Measurements from ENCODE around the gene SLMAP. TPM values are rescaled to one million over a fixed set of nuclear protein-coding genes. Genes with fewer than 3 reads are reported as not detected.
A peak's percentile ranks its signal among the peaks of the same experiment; 100 is the strongest.

SLMAP gene
- total and polyA plus RNA-seq, 2 of the 13 experiments (the other 11 are each of a cell fraction or from before 2014, with no cell fraction given), result 24.0 to 48.3 TPM

DNA sequence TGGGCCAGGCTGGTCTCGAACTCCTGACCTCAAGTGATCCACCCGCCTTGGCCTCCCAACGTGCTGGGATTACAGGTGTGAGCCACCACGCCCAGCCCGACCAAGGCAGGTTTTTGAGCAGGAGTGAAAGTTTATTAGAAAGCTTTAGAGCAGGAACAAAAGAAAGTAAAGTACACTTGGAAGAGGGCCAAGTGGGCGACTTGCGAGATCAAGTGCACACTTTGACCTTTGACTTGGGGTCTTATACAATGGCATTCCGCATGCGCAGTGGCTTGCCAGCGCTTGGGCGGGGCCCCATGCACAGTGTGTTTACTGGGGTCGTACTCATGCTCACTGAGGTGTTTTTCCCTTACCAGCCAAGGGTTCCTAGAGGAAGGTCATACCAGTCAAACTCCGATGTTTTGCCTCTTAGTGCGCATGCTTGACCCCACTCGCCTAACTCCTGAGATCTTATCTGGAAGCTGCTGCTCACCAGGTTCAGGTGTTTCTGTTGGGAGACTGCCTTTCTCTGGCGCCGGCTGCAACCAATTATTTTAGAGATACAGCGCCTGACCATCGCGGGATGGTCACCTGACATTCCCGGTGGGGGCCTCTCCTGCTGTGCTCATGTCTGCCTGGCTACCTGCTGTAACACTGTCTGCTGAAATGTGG, 205.2 kb downstream of the SLMAP start (continued):
- TF ChIP-seq, protein P1, sequence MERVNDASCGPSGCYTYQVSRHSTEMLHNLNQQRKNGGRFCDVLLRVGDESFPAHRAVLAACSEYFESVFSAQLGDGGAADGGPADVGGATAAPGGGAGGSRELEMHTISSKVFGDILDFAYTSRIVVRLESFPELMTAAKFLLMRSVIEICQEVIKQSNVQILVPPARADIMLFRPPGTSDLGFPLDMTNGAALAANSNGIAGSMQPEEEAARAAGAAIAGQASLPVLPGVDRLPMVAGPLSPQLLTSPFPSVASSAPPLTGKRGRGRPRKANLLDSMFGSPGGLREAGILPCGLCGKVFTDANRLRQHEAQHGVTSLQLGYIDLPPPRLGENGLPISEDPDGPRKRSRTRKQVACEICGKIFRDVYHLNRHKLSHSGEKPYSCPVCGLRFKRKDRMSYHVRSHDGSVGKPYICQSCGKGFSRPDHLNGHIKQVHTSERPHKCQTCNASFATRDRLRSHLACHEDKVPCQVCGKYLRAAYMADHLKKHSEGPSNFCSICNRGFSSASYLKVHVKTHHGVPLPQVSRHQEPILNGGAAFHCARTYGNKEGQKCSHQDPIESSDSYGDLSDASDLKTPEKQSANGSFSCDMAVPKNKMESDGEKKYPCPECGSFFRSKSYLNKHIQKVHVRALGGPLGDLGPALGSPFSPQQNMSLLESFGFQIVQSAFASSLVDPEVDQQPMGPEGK (CRISPR knock-in tag; IDR thresholded peaks at IDR 0.05), result peak; percentile 45; the same call in 1 of the 2 replicates
- TF ChIP-seq FOXA3 (CRISPR knock-in tag; IDR thresholded peaks at IDR 0.05) (peak; percentile 69), ATF7 (IDR thresholded peaks at IDR 0.05) (no peak), ATF7 (CRISPR knock-in tag; IDR thresholded peaks at IDR 0.05) (peak; percentile 37; the same call in 1 of the 2 replicates), GLI4 (CRISPR knock-in tag; IDR thresholded peaks at IDR 0.05; ENCODE audit: borderline replicate concordance) (0 out of 2 replicates have a peak, but pooled peaks have one; percentile 66), NCOA2 (CRISPR knock-in tag; IDR thresholded peaks at IDR 0.05) (peak; percentile 88), ZNF256 (CRISPR knock-in tag; conservative IDR thresholded peaks at IDR 0.05) (no peak; the same call in 1 of the 2 replicates), ATF5 (CRISPR knock-in tag; IDR thresholded peaks at IDR 0.05; ENCODE audit: low read depth) (0 out of 2 replicates have a peak, but pooled peaks have one; percentile 34), IKZF1 (IDR thresholded peaks at IDR 0.05) (no peak), ZNF331 (CRISPR knock-in tag; IDR thresholded peaks at IDR 0.05) (peak; percentile 88), ZSCAN21 (CRISPR knock-in tag; IDR thresholded peaks at IDR 0.05; ENCODE audit: borderline replicate concordance) (0 out of 2 replicates have a peak, but pooled peaks have one; percentile 34), CHD4 (IDR thresholded peaks at IDR 0.05; ENCODE audit: borderline replicate concordance, low read length) (peak; percentile 61; the same call in 1 of the 2 replicates), ZNF431 (CRISPR knock-in tag; IDR thresholded peaks at IDR 0.05; ENCODE audit: borderline replicate concordance, low read depth) (peak; percentile 81; the same call in 1 of the 2 replicates), SOX5 (CRISPR knock-in tag; IDR thresholded peaks at IDR 0.05; ENCODE audit: borderline replicate concordance) (peak; percentile 99), NFATC3 (CRISPR knock-in tag; IDR thresholded peaks at IDR 0.05) (0 out of 2 replicates have a peak, but pooled peaks have one; percentile 39), TCF7 (IDR thresholded peaks at IDR 0.05; ENCODE audit: low read depth) (peak; percentile 47; the same call in 1 of the 2 replicates), ZFP1 (CRISPR knock-in tag; IDR thresholded peaks at IDR 0.05) (peak; percentile 66; the same call in 1 of the 2 replicates)
- TF ChIP-seq, protein P2, sequence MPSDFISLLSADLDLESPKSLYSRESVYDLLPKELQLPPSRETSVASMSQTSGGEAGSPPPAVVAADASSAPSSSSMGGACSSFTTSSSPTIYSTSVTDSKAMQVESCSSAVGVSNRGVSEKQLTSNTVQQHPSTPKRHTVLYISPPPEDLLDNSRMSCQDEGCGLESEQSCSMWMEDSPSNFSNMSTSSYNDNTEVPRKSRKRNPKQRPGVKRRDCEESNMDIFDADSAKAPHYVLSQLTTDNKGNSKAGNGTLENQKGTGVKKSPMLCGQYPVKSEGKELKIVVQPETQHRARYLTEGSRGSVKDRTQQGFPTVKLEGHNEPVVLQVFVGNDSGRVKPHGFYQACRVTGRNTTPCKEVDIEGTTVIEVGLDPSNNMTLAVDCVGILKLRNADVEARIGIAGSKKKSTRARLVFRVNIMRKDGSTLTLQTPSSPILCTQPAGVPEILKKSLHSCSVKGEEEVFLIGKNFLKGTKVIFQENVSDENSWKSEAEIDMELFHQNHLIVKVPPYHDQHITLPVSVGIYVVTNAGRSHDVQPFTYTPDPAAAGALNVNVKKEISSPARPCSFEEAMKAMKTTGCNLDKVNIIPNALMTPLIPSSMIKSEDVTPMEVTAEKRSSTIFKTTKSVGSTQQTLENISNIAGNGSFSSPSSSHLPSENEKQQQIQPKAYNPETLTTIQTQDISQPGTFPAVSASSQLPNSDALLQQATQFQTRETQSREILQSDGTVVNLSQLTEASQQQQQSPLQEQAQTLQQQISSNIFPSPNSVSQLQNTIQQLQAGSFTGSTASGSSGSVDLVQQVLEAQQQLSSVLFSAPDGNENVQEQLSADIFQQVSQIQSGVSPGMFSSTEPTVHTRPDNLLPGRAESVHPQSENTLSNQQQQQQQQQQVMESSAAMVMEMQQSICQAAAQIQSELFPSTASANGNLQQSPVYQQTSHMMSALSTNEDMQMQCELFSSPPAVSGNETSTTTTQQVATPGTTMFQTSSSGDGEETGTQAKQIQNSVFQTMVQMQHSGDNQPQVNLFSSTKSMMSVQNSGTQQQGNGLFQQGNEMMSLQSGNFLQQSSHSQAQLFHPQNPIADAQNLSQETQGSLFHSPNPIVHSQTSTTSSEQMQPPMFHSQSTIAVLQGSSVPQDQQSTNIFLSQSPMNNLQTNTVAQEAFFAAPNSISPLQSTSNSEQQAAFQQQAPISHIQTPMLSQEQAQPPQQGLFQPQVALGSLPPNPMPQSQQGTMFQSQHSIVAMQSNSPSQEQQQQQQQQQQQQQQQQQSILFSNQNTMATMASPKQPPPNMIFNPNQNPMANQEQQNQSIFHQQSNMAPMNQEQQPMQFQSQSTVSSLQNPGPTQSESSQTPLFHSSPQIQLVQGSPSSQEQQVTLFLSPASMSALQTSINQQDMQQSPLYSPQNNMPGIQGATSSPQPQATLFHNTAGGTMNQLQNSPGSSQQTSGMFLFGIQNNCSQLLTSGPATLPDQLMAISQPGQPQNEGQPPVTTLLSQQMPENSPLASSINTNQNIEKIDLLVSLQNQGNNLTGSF (CRISPR knock-in tag; IDR thresholded peaks at IDR 0.05), result no peak; the same call in 1 of the 2 replicates
- TF ChIP-seq, protein P3, sequence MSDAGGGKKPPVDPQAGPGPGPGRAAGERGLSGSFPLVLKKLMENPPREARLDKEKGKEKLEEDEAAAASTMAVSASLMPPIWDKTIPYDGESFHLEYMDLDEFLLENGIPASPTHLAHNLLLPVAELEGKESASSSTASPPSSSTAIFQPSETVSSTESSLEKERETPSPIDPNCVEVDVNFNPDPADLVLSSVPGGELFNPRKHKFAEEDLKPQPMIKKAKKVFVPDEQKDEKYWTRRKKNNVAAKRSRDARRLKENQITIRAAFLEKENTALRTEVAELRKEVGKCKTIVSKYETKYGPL (CRISPR knock-in tag; IDR thresholded peaks at IDR 0.05), result peak; percentile 95
- TF ChIP-seq, protein P4, sequence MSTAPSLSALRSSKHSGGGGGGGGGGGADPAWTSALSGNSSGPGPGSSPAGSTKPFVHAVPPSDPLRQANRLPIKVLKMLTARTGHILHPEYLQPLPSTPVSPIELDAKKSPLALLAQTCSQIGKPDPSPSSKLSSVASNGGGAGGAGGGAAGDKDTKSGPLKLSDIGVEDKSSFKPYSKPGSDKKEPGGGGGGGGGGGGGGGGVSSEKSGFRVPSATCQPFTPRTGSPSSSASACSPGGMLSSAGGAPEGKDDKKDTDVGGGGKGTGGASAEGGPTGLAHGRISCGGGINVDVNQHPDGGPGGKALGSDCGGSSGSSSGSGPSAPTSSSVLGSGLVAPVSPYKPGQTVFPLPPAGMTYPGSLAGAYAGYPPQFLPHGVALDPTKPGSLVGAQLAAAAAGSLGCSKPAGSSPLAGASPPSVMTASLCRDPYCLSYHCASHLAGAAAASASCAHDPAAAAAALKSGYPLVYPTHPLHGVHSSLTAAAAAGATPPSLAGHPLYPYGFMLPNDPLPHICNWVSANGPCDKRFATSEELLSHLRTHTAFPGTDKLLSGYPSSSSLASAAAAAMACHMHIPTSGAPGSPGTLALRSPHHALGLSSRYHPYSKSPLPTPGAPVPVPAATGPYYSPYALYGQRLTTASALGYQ (CRISPR knock-in tag; IDR thresholded peaks at IDR 0.05), result peak; percentile 76
